Measurements from ENCODE around the gene RAD51B. TPM values are rescaled to one million over a fixed set of nuclear protein-coding genes. Genes with fewer than 3 reads are reported as not detected.
"Not testable (repeated sequence)": the region's sequence is repeated elsewhere in the genome, so short reads cannot be mapped to it uniquely, and the experiment has no call there.

Gene RAD51B
- total and polyA plus RNA-seq, 9 donors = 21.6 to 70.1 (median 35.1) TPM

DNA sequence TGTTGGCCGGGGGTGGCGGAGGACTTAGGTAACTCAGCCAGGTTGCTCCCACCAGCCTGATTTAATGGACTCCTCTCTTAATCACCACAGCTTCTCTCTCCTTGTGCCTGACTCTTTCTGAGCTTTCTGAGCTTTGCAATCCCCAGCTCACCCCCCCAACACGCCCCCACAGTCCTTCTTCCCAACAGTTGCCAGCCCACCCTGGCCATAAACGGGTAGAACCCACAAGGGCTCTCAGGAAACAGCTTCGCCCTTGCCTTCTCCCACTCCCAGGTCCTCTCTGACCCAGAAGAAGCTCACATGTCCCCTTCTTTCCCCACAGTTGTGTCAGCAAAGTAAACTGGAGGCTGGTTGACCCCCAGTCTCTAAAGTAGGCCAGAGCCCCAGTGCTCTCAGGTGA is 940.4 kb downstream of the RAD51B start:
- TF ChIP-seq CTCF (IDR thresholded peaks at IDR 0.05) = no peak
- no peak for TF ChIP-seq EP300 (IDR thresholded peaks at IDR 0.05)
- no peak for TF ChIP-seq POLR2A (IDR thresholded peaks at IDR 0.05)
- no peaks in the 10 kb centered on the region for H3K27me3 ChIP-seq
- no peaks in the 10 kb centered on the region for H3K36me3 ChIP-seq
- DNase-seq = no peak
- H3K4me3 ChIP-seq = no peak overlapping the region
- peaks cover 43% of the 10 kb centered on the region for H3K4me1 ChIP-seq (ENCODE audit: insufficient read depth)
- WGBS, 3 donors = 79 to 91% (median 87%) methylated on average over 5 of the region's 5 CpGs
- intact Hi-C loops (cut with DNase I) = loop anchor here in 2 of 4 donors (5.0 to 10.0 kb wide), 2 partner anchors 73 to 75 kb away; no protein-coding TSS in a partner anchor
- no peak overlapping the region for H3K27ac ChIP-seq
- no peaks in the 10 kb centered on the region for H3K9me3 ChIP-seq

DNA sequence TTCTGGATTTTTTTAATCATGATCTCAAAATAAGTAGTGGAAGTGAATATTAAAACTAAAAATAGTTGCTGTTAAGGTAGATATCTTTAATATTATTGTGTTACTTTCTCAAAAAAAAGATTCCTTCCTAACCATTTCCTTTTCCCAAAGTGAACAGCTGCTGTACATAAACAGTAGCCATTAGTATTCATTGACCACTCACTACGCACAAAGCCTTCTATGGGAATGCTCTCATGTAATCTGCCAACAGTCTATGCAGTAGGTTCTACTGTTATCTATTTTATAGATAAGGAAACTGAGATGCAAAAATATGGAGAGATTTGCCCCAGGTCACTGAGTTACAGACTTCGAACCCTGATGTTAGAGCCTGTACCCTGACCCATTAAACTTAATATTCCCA is 941.2 kb downstream of the RAD51B start:
- DNase-seq = no peak
- TF ChIP-seq EP300 (IDR thresholded peaks at IDR 0.05) (no peak), CTCF (IDR thresholded peaks at IDR 0.05) (no peak), POLR2A (IDR thresholded peaks at IDR 0.05) (no peak)
- WGBS, 3 donors = 84 to 94% (median 90%) methylated on average over 2 of the region's 2 CpGs
- peaks cover 44% of the 10 kb centered on the region for H3K4me1 ChIP-seq (ENCODE audit: insufficient read depth)
- H3K4me3 ChIP-seq = no peak overlapping the region
- no peaks in the 10 kb centered on the region for H3K36me3 ChIP-seq
- H3K9me3 ChIP-seq = no peaks in the 10 kb centered on the region
- no peaks in the 10 kb centered on the region for H3K27me3 ChIP-seq
- H3K27ac ChIP-seq = no peak overlapping the region
- intact Hi-C loops (cut with DNase I) = loop anchor here in 1 of 4 donors (10.0 kb wide), 1 partner anchor 76 kb away; no protein-coding TSS in a partner anchor

DNA sequence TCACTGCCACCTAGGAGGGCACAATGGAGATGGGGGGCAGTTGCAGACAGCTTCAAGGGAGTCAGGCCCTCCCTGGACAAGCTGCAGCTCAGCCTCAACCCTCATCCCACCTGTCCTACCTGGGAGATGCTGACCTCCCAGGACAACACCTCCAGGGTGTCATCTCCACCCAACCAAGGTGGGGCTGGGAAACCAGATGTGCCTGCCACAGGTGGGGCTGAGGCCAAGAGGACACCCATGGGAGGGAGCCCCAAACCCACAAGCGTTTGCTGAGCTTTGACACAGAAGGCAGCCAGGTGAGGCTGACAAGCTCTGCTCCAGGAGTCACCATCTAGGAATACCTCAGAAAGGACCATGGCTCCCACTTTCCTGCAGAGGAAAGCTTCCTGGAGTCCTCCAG is 941.8 kb downstream of the RAD51B start:
- H3K4me1 ChIP-seq (ENCODE audit: insufficient read depth) = peaks cover 43% of the 10 kb centered on the region
- intact Hi-C loops (cut with DNase I) = loop anchor here in 1 of 4 donors (10.0 kb wide), 1 partner anchor 77 kb away; no protein-coding TSS in a partner anchor
- no peak for TF ChIP-seq EP300 (IDR thresholded peaks at IDR 0.05)
- TF ChIP-seq CTCF (IDR thresholded peaks at IDR 0.05) = no peak
- no peak for TF ChIP-seq POLR2A (IDR thresholded peaks at IDR 0.05)
- 82 to 93% (median 92%) methylated on average over 1 of the region's 1 CpG for WGBS, 3 donors
- no peaks in the 10 kb centered on the region for H3K9me3 ChIP-seq
- H3K36me3 ChIP-seq = no peaks in the 10 kb centered on the region
- DNase-seq = no peak
- H3K27ac ChIP-seq = no peak overlapping the region
- H3K27me3 ChIP-seq = no peaks in the 10 kb centered on the region
- H3K4me3 ChIP-seq = no peak overlapping the region

DNA sequence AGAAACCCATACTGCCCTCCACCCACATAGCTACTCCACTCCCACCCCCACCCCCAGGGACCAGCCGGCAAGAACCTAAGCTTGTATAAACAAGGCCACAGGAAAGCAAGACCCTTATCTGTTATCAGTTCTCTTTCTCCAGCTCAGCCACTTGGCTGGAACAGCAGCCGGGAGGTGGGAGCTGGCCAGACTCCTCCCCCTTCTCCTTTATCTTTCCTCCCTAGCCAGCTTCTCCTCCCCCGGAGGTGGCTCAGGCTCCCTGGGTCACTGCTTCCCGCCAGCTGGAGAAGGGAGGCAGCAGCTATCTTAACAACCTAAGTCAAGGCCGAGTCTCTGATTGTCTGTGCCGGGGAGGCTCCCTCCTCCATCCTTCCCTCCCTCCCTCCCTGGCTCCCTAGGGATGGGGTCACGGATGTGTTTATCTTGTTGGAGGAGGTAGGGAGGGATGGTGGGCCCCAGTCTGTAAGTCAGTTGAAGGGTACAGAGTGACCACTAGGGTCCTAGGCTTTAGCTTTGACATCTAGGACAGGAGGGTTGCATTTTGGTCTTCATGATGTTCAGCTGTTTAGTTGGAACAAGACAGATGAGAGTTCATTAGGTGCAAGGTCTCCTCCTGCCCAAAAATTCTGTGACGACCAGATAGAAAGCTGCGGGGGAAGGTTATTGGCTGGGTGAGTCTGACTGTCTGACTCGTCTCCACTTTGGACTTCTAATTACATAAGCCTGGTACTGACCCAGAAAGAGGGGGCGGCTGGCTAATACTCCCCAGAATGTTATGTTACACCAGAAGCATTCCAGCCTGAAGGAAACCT is 943.6 kb downstream of the RAD51B start:
- Histone ChIP-seq H3K9me3 (no peaks in the 10 kb centered on the region), H3K27me3 (no peaks in the 10 kb centered on the region), H3K4me3 (no peak overlapping the region), H3K36me3 (no peaks in the 10 kb centered on the region), H3K4me1 (ENCODE audit: insufficient read depth) (peaks cover 43% of the 10 kb centered on the region), H3K27ac (peak overlapping the region in 1 of 2 donors; percentile 72)
- TF ChIP-seq POLR2A (IDR thresholded peaks at IDR 0.05) (no peak), CTCF (IDR thresholded peaks at IDR 0.05) (peak in 2 of 3 donors; percentile 39 to 44), EP300 (IDR thresholded peaks at IDR 0.05) (peak; percentile 7)
- DNase-seq = peak; percentile 94 to 96 (median 95)
- 3 to 8% (median 5%) methylated on average over 11 of the region's 11 CpGs for WGBS, 3 donors
- intact Hi-C loops (cut with DNase I) = loop anchor here in 1 of 4 donors (10.0 kb wide), 1 partner anchor 78 kb away; no protein-coding TSS in a partner anchor

DNA sequence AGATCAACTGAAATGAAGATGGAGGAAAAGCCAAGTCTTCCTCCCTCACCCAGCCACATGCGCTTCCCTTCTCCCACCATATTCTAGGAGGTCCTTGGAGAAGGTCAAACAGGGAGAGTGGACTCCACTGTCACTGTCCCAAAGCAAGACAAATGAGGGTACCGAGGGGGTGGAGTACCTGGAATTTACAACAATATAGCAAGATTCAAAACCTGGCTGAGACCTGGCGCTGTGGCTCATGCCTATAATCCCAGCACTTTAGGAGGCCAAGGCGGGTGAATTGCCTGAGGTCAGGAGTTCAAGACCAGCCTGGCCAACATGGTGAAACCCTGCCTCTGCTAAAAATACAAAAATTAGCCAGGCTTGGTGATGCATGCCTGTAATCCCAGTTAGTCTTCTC is 944.3 kb downstream of the RAD51B start:
- H3K27me3 ChIP-seq, H3K4me3 ChIP-seq, H3K36me3 ChIP-seq, H3K9me3 ChIP-seq: not testable (repeated sequence)
- peak in 1 of 5 donors; percentile 51 for DNase-seq
- intact Hi-C loops (cut with DNase I) = loop anchor here in 1 of 4 donors (10.0 kb wide), 1 partner anchor 79 kb away; no protein-coding TSS in a partner anchor
- Histone ChIP-seq H3K27ac (peak overlapping the region in 1 of 2 donors; percentile 72), H3K4me1 (ENCODE audit: insufficient read depth) (peaks cover 41% of the 10 kb centered on the region)
- 38 to 40% (median 40%) methylated on average over 4 of the region's 4 CpGs for WGBS, 3 donors

Data from ovary (tissue), 9 donors.